ENCODE results near the gene KCNH4.

KCNH4 gene

GRCh38 chr17:42116705-42117396 lies 64.1 kb downstream of the KCNH4 start:
- DNase-seq = peak; percentile 84

GRCh38 chr17:42114118-42114517 lies 66.8 kb downstream of the KCNH4 start:
- DNase-seq = no peak

DNA sequence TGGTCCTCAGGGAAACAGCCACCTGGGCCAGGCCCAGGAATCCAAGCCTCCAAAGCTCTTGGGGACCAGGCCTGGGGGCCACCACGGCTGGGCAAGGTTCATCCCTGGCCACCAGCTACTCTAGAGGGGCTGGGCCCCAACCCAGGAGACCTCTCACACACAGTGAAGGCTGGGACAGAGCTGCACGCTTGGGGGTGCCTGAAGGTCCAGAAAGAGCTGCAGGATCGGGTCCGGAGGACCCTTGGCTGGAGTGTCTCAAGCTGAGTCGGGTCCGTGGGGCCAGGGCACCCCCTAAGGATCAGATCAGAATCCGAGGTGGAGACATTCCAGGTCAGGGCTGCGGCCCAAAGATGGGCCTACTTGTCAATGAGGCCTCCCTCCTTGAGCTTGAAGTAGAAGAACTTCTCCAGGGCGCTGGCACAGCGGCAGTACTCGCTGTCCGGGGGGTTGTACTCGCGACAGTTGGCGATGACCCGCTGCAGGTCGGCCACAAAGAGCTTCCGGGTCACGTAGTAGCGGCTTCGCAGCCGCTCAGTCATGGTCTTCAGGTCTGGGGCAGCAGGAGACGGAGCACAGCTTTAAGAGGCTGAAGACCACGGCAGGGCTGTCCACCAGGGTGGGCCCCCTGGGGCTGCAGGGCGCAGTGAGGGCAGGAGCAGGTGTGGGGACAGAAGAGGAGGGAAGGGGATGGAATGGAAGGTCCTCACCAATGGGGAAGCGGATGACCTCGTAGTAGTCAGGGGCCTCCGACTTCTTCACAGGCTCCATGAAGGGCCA lies 67.5 kb downstream of the KCNH4 start:
- no peak for DNase-seq

- DNase-seq = peak; percentile 85
Measured at GRCh38 chr17:42112552-42113176, 68.3 kb downstream of the KCNH4 start, which contains the start of gene DHX58. Gene DHX58 (minus strand): TSS chr17:42112714. CDS start chr17:42111892, 822 bp downstream.

DNA sequence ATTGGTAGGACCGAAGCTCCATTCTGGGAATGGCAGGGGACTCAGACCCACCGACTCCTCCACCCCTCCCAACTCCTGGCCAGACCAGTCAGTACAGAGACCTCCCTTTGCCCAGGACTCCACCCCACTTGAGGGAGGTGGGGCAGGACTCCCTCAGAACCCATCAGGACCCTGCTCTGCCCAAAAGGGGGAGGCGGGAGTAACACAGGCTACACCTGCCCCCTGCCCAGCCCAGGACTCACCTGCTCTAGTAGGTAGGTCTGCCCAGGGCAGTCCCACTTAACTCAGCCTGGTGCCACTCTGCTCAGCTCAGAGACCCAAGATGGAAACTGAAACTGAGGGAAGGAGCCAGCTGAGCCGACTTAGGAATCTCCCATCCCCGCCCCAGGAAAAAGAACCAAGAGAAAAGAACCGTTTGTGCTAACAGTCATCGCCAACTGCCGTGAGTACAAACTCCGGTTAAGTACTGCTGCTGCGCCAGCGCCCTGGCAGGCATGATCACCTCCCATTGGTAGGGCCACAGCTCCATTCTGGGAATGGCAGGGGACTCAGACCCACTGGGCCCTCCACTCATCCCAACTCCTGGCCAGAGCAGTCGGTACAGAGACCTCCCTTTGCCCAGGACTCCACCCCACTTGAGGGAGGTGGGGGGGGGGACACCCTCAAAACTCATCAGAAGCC lies 68.9 kb downstream of the KCNH4 start:
- no peak for DNase-seq

- DNase-seq = no peak
Measured at GRCh38 chr17:42111265-42111636, 69.7 kb downstream of the KCNH4 start.

- no peak for DNase-seq
Measured at GRCh38 chr17:42110301-42111264, 70.4 kb downstream of the KCNH4 start.

DNA sequence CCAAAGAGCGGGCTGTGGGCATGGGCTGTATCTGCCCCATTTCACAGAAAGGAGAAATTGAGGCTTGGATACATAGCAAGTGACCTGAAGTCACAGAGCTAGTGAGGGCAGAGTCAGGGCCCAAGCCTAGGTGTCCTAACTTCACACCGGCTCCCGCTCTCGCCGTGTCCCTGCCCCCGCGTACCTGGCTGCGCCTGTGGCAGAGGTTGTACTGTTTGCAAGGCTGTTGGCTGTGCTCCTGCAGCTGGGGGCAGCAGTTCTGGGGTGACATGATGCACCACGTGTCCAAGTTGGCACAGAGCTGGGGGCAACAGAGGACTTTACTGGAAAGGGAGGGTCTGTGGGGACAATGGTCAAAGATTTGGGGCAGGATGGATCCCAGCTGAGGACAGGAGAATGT lies 71.9 kb downstream of the KCNH4 start:
- no peak for DNase-seq

DNA sequence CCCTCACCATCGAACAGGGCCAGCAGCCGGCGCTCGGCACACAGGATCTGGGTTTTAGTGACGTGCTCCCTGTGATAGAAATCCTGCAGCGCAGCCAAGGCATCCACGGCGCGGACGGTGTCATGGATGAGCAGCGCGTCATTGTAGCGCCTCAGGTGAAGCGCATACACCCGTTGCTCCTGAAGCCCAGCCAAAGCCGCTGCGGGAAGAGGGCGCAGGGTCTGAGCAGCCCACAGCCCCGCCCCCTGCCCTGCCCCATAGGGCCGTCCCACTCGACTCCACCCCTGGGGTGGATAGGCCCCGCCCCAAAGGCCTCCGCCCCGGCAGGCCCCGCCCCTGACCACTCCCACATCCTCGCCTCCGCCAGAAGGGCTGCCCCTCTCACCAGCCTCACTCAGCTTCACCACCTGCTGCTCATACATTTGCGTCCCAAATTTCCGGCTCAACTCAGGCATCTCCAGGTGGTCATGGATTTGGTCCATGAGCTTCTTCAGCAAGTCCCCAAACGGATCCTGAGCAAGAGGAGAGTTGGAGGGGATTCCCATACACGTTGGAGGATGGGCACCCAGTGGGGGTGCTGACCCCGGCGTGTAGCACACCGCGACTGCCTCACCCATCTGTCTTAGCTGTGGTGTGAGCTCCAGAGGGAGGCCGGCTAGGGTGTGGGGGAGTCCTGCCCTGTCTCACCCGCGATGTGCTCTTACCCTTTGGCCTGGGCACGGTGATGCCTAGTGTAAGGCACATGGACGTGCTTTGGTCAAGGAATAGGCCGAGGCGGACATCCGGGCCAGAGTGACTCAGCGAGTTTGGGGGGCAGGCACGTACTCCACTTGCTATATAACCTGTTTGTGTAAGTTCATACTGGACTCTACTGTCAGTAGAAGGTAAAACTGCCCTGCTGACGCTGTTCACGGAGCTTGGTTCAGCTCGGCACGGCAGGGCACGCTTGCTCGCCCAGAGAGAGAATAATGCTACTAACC lies 73.1 kb downstream of the KCNH4 start:
- DNase-seq = peak; percentile 91

DNA sequence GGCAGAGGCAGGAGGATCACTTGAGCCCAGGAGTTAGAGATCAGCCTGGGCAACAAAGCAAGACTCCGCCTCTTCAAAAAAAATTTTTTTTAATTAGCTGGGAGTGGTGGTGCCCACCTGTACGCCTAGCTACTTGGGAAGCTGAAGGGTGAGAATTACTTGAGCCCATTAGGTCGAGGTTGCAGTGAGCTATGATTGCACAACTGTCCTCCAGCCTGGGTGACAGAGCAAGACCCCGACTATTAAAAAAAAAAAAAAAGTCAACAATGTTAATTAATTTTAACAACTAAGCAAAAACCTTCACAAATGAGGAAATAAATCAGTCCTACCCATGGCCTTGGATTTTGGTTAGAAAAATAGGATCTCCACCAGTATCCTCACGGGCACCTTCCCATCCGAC lies 73.8 kb downstream of the KCNH4 start:
- no peak for DNase-seq

Measured in CD4-positive, alpha-beta T cell treated with Interleukin-15 for 1 hour (primary cell).